Embryonic facial prominence (tissue), 1 donor: ENCODE data around the gene RPL35.
"Not testable (repeated sequence)": the region's sequence is repeated elsewhere in the genome, so short reads cannot be mapped to it uniquely, and the experiment has no call there.

Experiments used
- DNase-seq: peaks from one replicate; pipeline ENCODE4 v3.0.0-alpha.2; 2016; ENCODE audit errors: extremely low spot score

The RPL35 gene

GRCh38 chr9:124852829-124853531, 8.8 kb downstream of the RPL35 start, which contains the start of gene WDR38:
Gene WDR38, plus strand, starts transcription at chr9:124853460. Its CDS starts 72 bp downstream, at chr9:124853532.
- DNase-seq: no peak

GRCh38 chr9:124852121-124852828, 9.5 kb downstream of the RPL35 start:
- DNase-seq: no peak

GRCh38 chr9:124849801-124850200, 12.0 kb downstream of the RPL35 start:
- DNase-seq: no peak

GRCh38 chr9:124846969-124847368, 14.8 kb downstream of the RPL35 start:
- DNase-seq: no peak

GRCh38 chr9:124846467-124846866, 15.3 kb downstream of the RPL35 start:
- not testable (repeated sequence) for DNase-seq

- DNase-seq: no peak
Measured at GRCh38 chr9:124844291-124844690, 17.5 kb downstream of the RPL35 start.

GRCh38 chr9:124843456-124844034, 18.2 kb downstream of the RPL35 start:
- DNase-seq: no peak

GRCh38 chr9:124841075-124841821, 20.5 kb downstream of the RPL35 start:
- no peak for DNase-seq

GRCh38 chr9:124840300-124840833, 21.4 kb downstream of the RPL35 start:
- no peak for DNase-seq

- no peak for DNase-seq
Measured at GRCh38 chr9:124839612-124840299, 22.0 kb downstream of the RPL35 start.

GRCh38 chr9:124838567-124839275, 23.0 kb downstream of the RPL35 start:
- not testable (repeated sequence) for DNase-seq

GRCh38 chr9:124838132-124838531, 23.6 kb downstream of the RPL35 start:
- not testable (repeated sequence) for DNase-seq

GRCh38 chr9:124835026-124835557, 26.7 kb downstream of the RPL35 start:
- no peak for DNase-seq

GRCh38 chr9:124834591-124834990, 27.2 kb downstream of the RPL35 start:
- no peak for DNase-seq

GRCh38 chr9:124831642-124832364, 30.0 kb downstream of the RPL35 start:
- DNase-seq: no peak

- DNase-seq: no peak
Measured at GRCh38 chr9:124830593-124830992, 31.2 kb downstream of the RPL35 start.

GRCh38 chr9:124829334-124829669, 32.5 kb downstream of the RPL35 start:
- DNase-seq: no peak

GRCh38 chr9:124828489-124829333, 33.0 kb downstream of the RPL35 start:
- DNase-seq: no peak
